Erythroblast (primary cell): ENCODE results near the gene MZF1.

Source experiments
- GATA1 ChIP-seq: IDR thresholded peaks from 2 replicates; pipeline ENCODE4 v1.6.1; 2011; ENCODE audit warnings: low read depth, mild to moderate bottlenecking, control low read depth, low read length, moderate library complexity
- POLR2A ChIP-seq: IDR thresholded peaks from 2 replicates; pipeline ENCODE4 v1.6.1; 2011; ENCODE audit warnings: mild to moderate bottlenecking, low read length

GRCh38 chr19:58520257-58520599, 52.9 kb downstream of the MZF1 start:
- TF ChIP-seq POLR2A (no peak), GATA1 (no peak)
